HCT116 (cell line): ENCODE data around the gene DRAXIN.

ENCODE experiments used
- TF ChIP-seq, protein P1 (sequence below), 3 experiments: fragments of 200-600 bp in 1 of 3; sonication (generic) in 1 of 3; IDR thresholded peaks in 2 of 3; conservative IDR thresholded peaks in 1 of 3; 2 replicates each; pipeline ENCODE4 v1.5.1; 2012 to 2017; ENCODE audit warnings: low read depth in 2 of 3, low read length in 2 of 3, antibody characterized with exemption in 1 of 3, borderline replicate concordance in 1 of 3, control low read depth in 1 of 3, mild to moderate bottlenecking in 1 of 3, mixed read lengths in 1 of 3, mixed run types in 1 of 3, moderate library complexity in 1 of 3; ENCODE audit not compliant: insufficient read depth in 1 of 3
- TF ChIP-seq, protein P2 (sequence below): IDR thresholded peaks from 2 replicates; pipeline ENCODE4 v1.6.1; 2012; ENCODE audit warnings: low read depth

DNA sequence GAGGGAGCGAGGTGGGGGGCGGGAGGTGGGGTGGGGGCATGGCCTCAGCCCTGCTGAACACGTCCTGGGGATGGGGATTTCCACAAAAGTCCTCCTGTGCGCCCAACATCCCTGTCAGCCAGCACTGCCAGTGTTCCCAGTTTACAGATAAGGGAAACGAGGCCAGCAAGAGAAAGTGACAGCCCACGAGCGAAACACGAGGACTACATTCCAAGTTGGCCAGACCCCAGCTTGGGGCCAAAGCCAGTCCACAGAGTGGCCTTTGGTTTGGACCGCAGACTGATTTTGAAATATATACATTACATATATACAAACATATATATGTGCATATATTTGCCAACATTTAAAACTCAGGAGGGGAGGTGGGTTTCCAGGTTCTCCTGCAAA is 42.3 kb upstream of the DRAXIN start:
- TF ChIP-seq, protein P1, sequence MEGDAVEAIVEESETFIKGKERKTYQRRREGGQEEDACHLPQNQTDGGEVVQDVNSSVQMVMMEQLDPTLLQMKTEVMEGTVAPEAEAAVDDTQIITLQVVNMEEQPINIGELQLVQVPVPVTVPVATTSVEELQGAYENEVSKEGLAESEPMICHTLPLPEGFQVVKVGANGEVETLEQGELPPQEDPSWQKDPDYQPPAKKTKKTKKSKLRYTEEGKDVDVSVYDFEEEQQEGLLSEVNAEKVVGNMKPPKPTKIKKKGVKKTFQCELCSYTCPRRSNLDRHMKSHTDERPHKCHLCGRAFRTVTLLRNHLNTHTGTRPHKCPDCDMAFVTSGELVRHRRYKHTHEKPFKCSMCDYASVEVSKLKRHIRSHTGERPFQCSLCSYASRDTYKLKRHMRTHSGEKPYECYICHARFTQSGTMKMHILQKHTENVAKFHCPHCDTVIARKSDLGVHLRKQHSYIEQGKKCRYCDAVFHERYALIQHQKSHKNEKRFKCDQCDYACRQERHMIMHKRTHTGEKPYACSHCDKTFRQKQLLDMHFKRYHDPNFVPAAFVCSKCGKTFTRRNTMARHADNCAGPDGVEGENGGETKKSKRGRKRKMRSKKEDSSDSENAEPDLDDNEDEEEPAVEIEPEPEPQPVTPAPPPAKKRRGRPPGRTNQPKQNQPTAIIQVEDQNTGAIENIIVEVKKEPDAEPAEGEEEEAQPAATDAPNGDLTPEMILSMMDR (IDR thresholded peaks at IDR 0.05 in 2 of 3, conservative IDR thresholded peaks at IDR 0.05 in 1 of 3; ENCODE audit: borderline replicate concordance in 1 of 3, insufficient read depth in 1 of 3, low read depth in 2 of 3, low read length in 2 of 3), result no peak
- TF ChIP-seq, protein P2, sequence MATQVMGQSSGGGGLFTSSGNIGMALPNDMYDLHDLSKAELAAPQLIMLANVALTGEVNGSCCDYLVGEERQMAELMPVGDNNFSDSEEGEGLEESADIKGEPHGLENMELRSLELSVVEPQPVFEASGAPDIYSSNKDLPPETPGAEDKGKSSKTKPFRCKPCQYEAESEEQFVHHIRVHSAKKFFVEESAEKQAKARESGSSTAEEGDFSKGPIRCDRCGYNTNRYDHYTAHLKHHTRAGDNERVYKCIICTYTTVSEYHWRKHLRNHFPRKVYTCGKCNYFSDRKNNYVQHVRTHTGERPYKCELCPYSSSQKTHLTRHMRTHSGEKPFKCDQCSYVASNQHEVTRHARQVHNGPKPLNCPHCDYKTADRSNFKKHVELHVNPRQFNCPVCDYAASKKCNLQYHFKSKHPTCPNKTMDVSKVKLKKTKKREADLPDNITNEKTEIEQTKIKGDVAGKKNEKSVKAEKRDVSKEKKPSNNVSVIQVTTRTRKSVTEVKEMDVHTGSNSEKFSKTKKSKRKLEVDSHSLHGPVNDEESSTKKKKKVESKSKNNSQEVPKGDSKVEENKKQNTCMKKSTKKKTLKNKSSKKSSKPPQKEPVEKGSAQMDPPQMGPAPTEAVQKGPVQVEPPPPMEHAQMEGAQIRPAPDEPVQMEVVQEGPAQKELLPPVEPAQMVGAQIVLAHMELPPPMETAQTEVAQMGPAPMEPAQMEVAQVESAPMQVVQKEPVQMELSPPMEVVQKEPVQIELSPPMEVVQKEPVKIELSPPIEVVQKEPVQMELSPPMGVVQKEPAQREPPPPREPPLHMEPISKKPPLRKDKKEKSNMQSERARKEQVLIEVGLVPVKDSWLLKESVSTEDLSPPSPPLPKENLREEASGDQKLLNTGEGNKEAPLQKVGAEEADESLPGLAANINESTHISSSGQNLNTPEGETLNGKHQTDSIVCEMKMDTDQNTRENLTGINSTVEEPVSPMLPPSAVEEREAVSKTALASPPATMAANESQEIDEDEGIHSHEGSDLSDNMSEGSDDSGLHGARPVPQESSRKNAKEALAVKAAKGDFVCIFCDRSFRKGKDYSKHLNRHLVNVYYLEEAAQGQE, result no peak
